Measurements from ENCODE around the gene HOXB4. TPM values are rescaled to one million over a fixed set of nuclear protein-coding genes. Genes with fewer than 3 reads are reported as not detected.

Gene HOXB4
- total and polyA plus RNA-seq, 12 donors: 1.7 to 9.8 (median 3.4) TPM

GRCh38 chr17:48567209-48567608 lies 10.9 kb downstream of the HOXB4 start:
- Histone ChIP-seq H3K27me3 (no peaks in the 10 kb centered on the region), H3K4me3 (no peak overlapping the region), H3K4me1 (replicated peaks in 1 of 2) (peaks cover 0 to 21% of the 10 kb centered on the region in 2 donors), H3K9me3 (replicated peaks in 1 of 3) (no peaks in the 10 kb centered on the region), H3K27ac (no peak overlapping the region), H3K36me3 (replicated peaks in 1 of 2) (no peaks in the 10 kb centered on the region)
- intact Hi-C loops (cut with DNase I): no loop called here
- no peak for TF ChIP-seq POLR2A (IDR thresholded peaks at IDR 0.05)
- 78 to 86% (median 84%) methylated on average over 5 to 6 of the region's 6 CpGs for WGBS, 4 donors
- DNase-seq: no peak

GRCh38 chr17:48566717-48567116 lies 11.4 kb downstream of the HOXB4 start:
- intact Hi-C loops (cut with DNase I): no loop called here
- Histone ChIP-seq H3K36me3 (replicated peaks in 1 of 2) (no peaks in the 10 kb centered on the region), H3K4me1 (replicated peaks in 1 of 2) (peaks cover 0 to 18% of the 10 kb centered on the region in 2 donors), H3K4me3 (no peak overlapping the region), H3K27ac (peak overlapping the region in 1 of 5 donors; percentile 27), H3K27me3 (no peaks in the 10 kb centered on the region), H3K9me3 (replicated peaks in 1 of 3) (no peaks in the 10 kb centered on the region)
- DNase-seq: no peak
- 50 to 75% (median 53%) methylated on average over 2 of the region's 2 CpGs for WGBS, 4 donors
- TF ChIP-seq POLR2A (IDR thresholded peaks at IDR 0.05) (no peak), CTCF (IDR thresholded peaks at IDR 0.05) (no peak)

- TF ChIP-seq CTCF (IDR thresholded peaks at IDR 0.05) (no peak), POLR2A (IDR thresholded peaks at IDR 0.05) (no peak)
- Histone ChIP-seq H3K27ac (peak overlapping the region in 1 of 5 donors; percentile 27), H3K9me3 (replicated peaks in 1 of 3) (no peaks in the 10 kb centered on the region), H3K36me3 (replicated peaks in 1 of 2) (no peaks in the 10 kb centered on the region), H3K4me3 (no peak overlapping the region), H3K4me1 (replicated peaks in 1 of 2) (peaks cover 0 to 18% of the 10 kb centered on the region in 2 donors), H3K27me3 (no peaks in the 10 kb centered on the region)
- DNase-seq: no peak
- WGBS, 4 donors: 82 to 88% (median 86%) methylated on average over 4 of the region's 4 CpGs
- intact Hi-C loops (cut with DNase I): no loop called here
These were observed 12.0 kb downstream of the HOXB4 start for GRCh38 chr17:48565925-48566710.

GRCh38 chr17:48565022-48565554 lies 13.1 kb downstream of the HOXB4 start:
- no peaks in the 10 kb centered on the region for H3K9me3 ChIP-seq (replicated peaks in 1 of 3)
- intact Hi-C loops (cut with DNase I): no loop called here
- TF ChIP-seq CTCF (IDR thresholded peaks at IDR 0.05): no peak
- TF ChIP-seq POLR2A (IDR thresholded peaks at IDR 0.05): no peak
- DNase-seq: no peak
- peak overlapping the region in 2 of 5 donors; percentile 44 to 74 for H3K27ac ChIP-seq
- peaks cover 0 to 25% of the 10 kb centered on the region in 2 donors for H3K4me1 ChIP-seq (replicated peaks in 1 of 2)
- 79 to 93% (median 82%) methylated on average over 2 of the region's 2 CpGs for WGBS, 4 donors
- peak overlapping the region in 1 of 4 donors; percentile 52 for H3K4me3 ChIP-seq
- H3K27me3 ChIP-seq: no peaks in the 10 kb centered on the region
- no peaks in the 10 kb centered on the region for H3K36me3 ChIP-seq (replicated peaks in 1 of 2)

All from adrenal gland (tissue), 12 donors.